Measurements from ENCODE around the gene PIEZO2.

PIEZO2 gene

DNA sequence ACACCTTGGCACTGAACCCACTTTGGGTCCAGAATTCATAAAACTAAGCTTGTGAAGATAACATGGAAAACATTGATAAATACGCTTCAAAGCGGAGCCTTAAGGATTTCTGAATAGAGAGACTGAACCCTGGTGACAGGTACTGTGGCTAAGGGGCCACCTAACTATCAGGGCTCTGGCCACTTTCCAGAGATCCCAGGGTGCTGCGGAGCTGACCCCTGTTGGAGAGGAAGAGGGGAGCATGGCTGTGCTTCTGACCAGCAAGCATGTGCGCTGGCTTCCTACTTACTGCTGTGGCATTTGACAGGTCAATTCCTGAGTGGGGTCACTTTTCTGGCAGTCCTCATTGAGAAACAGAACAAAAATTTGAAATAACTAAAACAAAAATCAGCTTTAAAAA lies 395.2 kb downstream of the PIEZO2 start:
- H3K36me3 Mint-ChIP-seq (ENCODE audit: low read depth) = no peaks in the 10 kb centered on the region
- H3K27ac Mint-ChIP-seq = no peak overlapping the region
- H3K4me3 Mint-ChIP-seq = no peak overlapping the region
- H3K4me1 Mint-ChIP-seq (ENCODE audit: low read depth) = no peaks in the 10 kb centered on the region
- no peaks in the 10 kb centered on the region for H3K9me3 Mint-ChIP-seq
- H3K27me3 Mint-ChIP-seq = no peaks in the 10 kb centered on the region

DNA sequence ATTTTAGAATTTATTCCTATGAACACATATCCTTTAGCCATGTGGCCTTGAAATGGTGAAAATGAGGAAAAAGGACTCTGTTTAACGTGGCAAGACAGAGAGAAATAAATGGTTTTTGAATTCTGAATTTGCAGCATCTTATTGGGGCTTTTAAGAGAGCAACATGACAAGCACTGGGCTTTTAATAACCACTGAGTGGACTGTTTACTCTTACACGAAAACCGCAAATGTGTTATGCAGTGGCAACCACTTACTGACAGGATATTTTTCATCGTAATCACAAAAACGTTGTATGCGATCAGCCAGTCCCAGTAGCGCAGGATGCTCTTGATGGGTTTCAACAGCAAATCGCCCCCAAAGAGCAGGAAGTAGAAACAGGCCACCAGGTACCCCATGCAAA lies 397.0 kb downstream of the PIEZO2 start:
- H3K27ac Mint-ChIP-seq = no peak overlapping the region
- H3K4me1 Mint-ChIP-seq (ENCODE audit: low read depth) = no peaks in the 10 kb centered on the region
- H3K9me3 Mint-ChIP-seq = no peaks in the 10 kb centered on the region
- H3K4me3 Mint-ChIP-seq = no peak overlapping the region
- H3K36me3 Mint-ChIP-seq (ENCODE audit: low read depth) = no peaks in the 10 kb centered on the region
- H3K27me3 Mint-ChIP-seq = no peaks in the 10 kb centered on the region

DNA sequence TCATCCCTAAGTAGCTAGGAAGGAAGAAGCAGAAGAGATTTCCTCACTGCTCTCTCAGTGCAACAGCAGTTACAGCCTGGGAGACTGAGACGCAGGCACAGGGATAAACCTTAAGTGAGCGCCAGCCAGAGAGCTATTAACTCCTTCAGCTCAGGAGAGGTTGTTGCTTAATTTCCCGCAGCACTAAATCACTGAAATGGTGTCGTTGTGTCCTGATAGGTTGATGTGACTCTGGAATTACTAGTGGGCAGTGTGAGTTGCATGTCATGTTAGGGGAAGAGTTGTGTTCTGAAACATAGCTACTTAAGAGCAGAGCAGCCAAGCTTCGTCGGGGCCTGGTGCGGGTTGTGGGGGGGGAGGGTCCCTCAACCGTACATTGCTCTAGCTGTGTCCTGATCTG lies 397.7 kb downstream of the PIEZO2 start:
- Mint-ChIP-seq H3K4me1 (ENCODE audit: low read depth) (no peaks in the 10 kb centered on the region), H3K4me3 (no peak overlapping the region), H3K36me3 (ENCODE audit: low read depth) (no peaks in the 10 kb centered on the region), H3K9me3 (no peaks in the 10 kb centered on the region), H3K27ac (no peak overlapping the region), H3K27me3 (no peaks in the 10 kb centered on the region)

DNA sequence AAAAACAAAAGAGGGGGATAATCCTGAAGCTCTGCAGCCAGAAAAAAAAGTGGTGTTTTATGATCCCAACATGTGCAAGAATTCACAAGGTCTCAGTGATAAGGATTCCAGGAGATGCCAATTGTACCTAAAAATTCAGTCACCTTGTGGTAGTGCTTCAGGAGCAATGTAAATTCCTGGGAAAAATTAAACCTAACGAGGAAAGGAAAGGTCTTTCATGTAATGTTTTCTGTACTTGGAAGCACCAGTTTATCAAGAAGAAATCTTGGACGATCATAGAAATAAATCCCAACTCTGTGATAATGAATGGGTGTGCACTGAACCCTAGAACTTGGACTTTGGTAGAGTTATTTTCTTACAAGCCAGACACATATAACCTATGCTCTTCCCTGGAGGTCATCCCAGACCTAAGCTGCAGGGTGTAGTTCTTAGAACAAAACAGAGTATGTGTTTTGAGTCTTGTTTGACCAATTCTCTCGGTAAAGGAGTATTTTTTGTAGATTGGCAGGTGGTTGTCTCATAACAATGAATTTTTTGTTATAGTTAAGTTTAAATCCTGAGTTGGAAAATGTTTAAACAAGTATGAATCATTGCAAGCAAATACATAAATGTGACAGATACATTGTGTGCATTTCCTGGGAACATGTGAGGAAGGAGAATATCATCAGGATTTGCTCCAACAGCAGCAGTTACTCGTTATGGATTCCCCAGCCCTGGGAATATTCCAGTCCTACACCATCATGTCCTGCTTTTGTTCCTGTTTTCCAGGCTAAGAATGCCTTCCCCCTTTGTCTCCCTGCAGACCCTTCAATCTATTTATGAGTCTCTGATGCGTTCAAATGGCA lies 399.0 kb downstream of the PIEZO2 start:
- no peaks in the 10 kb centered on the region for H3K36me3 Mint-ChIP-seq (ENCODE audit: low read depth)
- no peak overlapping the region for H3K4me3 Mint-ChIP-seq
- no peak overlapping the region for H3K27ac Mint-ChIP-seq
- no peaks in the 10 kb centered on the region for H3K9me3 Mint-ChIP-seq
- no peaks in the 10 kb centered on the region for H3K27me3 Mint-ChIP-seq
- no peaks in the 10 kb centered on the region for H3K4me1 Mint-ChIP-seq (ENCODE audit: low read depth)

DNA sequence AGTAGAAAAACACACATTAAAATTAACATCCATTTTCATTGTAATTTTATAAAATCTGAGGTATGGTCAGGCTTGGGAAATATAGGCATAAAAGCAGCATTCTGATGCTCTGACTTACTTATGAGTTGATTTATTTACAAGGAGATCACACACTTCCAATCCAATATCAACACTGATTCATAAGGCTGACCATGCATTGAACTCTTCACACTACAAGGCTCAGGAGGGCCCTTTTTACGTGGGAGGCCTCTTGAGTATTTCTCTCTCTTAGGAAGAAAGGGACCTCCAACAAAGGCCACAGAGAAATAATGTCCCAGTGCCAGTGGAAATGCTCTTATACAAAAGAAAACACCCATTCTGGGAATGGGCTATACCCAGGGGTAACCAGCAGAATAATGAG lies 400.7 kb downstream of the PIEZO2 start:
- no peak overlapping the region for H3K27ac Mint-ChIP-seq
- no peaks in the 10 kb centered on the region for H3K27me3 Mint-ChIP-seq
- H3K4me3 Mint-ChIP-seq = no peak overlapping the region
- no peaks in the 10 kb centered on the region for H3K36me3 Mint-ChIP-seq (ENCODE audit: low read depth)
- H3K9me3 Mint-ChIP-seq = no peaks in the 10 kb centered on the region
- H3K4me1 Mint-ChIP-seq (ENCODE audit: low read depth) = no peaks in the 10 kb centered on the region

DNA sequence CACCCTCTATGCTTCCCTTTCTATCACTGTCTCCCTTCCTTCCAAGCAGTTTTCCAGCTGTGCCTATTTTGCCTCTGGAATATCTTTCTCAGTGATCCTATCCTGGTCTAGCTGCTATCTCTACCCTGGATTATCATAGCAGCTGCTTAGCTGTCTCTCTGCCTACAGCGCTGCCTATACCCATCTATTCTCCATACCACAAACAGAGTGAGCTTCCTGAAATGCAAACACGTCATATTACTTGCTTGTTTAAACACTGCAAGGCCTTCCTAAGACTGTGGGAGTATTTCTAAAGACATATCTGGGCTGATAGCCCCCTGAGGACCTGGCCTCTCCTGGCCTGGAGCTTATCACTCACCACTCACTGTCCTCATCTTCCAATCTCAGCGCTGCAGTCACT lies 403.4 kb downstream of the PIEZO2 start:
- Mint-ChIP-seq H3K27ac (no peak overlapping the region), H3K9me3 (no peaks in the 10 kb centered on the region), H3K36me3 (ENCODE audit: low read depth) (no peaks in the 10 kb centered on the region), H3K4me3 (no peak overlapping the region), H3K4me1 (ENCODE audit: low read depth) (no peaks in the 10 kb centered on the region), H3K27me3 (no peaks in the 10 kb centered on the region)

DNA sequence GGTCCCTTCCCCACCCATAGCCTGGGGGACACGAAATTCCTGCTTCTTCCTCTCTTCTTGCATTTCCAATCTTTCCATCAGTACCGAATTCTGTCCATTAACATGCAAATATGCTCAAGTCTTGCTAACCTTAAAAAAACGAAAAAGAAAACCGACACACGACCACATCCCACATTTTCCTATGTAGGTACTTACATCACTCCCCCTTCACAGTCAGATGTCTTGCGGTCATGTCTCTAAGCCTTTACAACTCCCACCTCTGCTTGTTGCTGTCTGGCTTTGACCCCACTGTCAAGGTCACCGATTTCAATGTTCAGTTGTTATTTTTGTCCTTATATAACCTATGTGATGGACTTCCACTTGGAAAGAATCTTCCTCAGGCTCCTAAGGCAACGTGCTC lies 404.1 kb downstream of the PIEZO2 start:
- H3K36me3 Mint-ChIP-seq (ENCODE audit: low read depth) = no peaks in the 10 kb centered on the region
- H3K27ac Mint-ChIP-seq = no peak overlapping the region
- H3K4me3 Mint-ChIP-seq = no peak overlapping the region
- H3K4me1 Mint-ChIP-seq (ENCODE audit: low read depth) = no peaks in the 10 kb centered on the region
- H3K9me3 Mint-ChIP-seq = no peaks in the 10 kb centered on the region
- H3K27me3 Mint-ChIP-seq = no peaks in the 10 kb centered on the region

DNA sequence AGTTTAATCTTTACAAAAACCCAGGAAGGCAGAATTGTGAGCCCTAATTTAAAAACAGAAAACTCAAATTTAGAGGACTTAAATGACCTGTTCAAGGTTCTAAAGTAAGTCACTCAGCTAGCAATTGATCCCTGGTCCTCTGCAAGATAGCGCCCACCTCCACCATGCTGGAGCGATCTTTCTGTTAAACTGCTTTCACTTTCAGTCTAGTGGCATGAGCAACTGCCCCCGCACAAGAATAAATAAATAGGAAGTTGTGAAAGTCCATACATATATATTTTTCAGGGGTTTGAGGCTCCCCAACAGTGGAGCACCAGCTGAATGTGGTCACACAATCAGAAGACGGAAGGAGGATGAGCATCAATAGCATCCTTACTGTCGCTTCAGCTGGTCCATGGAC lies 405.6 kb downstream of the PIEZO2 start:
- peak overlapping the region; percentile 4 for H3K4me3 Mint-ChIP-seq
- peaks cover 4% of the 10 kb centered on the region for H3K27me3 Mint-ChIP-seq
- no peak overlapping the region for H3K27ac Mint-ChIP-seq
- H3K9me3 Mint-ChIP-seq = no peaks in the 10 kb centered on the region
- no peaks in the 10 kb centered on the region for H3K4me1 Mint-ChIP-seq (ENCODE audit: low read depth)
- H3K36me3 Mint-ChIP-seq (ENCODE audit: low read depth) = no peaks in the 10 kb centered on the region

DNA sequence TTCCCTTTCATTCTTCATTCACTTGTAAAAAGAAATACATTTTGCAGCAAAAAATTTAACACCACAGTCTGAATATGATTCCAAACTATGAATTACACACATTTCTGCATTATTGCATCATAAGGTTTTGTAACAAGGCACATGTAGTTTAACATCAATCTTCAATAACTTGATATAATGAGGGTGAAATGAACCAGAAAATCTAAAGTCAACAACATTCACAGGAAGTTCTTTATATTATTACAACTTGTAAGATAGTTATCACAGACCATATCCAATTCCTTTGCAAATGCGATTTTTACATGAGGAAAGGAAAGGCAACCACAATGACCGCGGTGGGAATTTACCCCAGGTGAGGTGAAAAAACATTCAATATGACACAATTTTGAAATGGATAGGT lies 410.2 kb downstream of the PIEZO2 start:
- no peak overlapping the region for H3K27ac Mint-ChIP-seq
- H3K4me1 Mint-ChIP-seq (ENCODE audit: low read depth) = no peaks in the 10 kb centered on the region
- no peaks in the 10 kb centered on the region for H3K36me3 Mint-ChIP-seq (ENCODE audit: low read depth)
- no peaks in the 10 kb centered on the region for H3K9me3 Mint-ChIP-seq
- H3K4me3 Mint-ChIP-seq = no peak overlapping the region
- H3K27me3 Mint-ChIP-seq = peaks cover 4% of the 10 kb centered on the region

DNA sequence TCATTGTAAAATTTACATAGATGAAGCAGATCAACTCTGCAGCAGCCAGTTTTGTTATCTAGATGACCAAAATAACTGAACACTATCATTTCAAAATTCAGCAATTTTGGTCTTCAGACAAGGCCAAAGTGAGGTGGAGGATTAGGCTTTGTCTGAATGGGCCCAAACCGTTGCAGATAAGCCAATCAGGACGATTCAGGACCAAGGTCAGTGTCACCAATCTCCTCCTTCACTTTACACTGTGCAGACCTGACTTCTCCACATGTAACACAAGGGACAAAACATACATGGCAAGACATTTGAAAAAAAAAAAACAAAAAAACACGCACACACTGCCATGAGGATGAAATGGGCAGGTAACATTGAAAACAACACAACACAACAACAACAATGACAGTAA lies 412.4 kb downstream of the PIEZO2 start:
- Mint-ChIP-seq H3K27me3 (peaks cover 9% of the 10 kb centered on the region), H3K27ac (no peak overlapping the region), H3K4me1 (ENCODE audit: low read depth) (no peaks in the 10 kb centered on the region), H3K36me3 (ENCODE audit: low read depth) (no peaks in the 10 kb centered on the region), H3K9me3 (no peaks in the 10 kb centered on the region), H3K4me3 (no peak overlapping the region)

DNA sequence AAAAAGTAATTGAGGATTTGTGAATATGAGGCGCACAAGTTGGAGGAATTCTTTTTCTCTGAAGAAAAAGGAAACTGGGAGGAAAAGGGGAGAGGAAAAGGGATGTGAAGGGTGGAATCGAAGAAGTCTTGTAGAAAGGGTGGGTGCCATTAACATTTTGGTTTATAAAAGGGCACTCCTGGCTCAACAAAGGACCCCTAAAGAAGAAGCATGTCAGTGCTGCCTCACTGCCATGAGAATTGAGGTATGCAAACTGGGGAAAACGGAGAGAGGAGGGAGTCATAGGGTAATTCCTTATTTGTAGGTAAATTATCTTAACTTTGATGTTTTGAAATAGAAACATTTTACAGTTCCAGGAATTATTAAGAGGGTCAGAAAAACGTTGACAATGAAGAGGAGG lies 416.4 kb downstream of the PIEZO2 start:
- Mint-ChIP-seq H3K4me3 (no peak overlapping the region), H3K27me3 (peaks cover 9% of the 10 kb centered on the region), H3K36me3 (ENCODE audit: low read depth) (no peaks in the 10 kb centered on the region), H3K9me3 (no peaks in the 10 kb centered on the region), H3K4me1 (ENCODE audit: low read depth) (no peaks in the 10 kb centered on the region), H3K27ac (no peak overlapping the region)

DNA sequence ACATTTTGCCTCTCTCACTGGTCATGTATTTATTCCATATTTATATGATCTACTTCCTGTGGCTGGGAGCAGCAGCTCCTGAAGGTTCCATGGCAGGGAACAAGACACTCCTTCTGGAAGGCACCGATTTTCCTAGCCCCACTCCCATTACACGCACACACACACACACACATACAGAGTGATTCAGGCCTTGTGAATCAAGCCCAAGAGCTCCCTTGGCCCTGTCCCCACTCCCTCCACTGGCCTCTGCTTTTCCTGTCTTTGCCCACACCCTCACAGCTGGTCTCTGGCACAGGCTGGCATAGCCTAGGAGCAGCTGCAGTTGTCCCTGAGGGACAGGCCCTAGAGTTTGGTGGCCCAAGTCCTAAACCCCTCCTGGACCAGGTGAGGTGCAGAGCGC lies 421.9 kb downstream of the PIEZO2 start:
- no peaks in the 10 kb centered on the region for H3K4me1 Mint-ChIP-seq (ENCODE audit: low read depth)
- peaks cover 17% of the 10 kb centered on the region for H3K27me3 Mint-ChIP-seq
- H3K36me3 Mint-ChIP-seq (ENCODE audit: low read depth) = no peaks in the 10 kb centered on the region
- H3K4me3 Mint-ChIP-seq = no peak overlapping the region
- H3K9me3 Mint-ChIP-seq = no peaks in the 10 kb centered on the region
- no peak overlapping the region for H3K27ac Mint-ChIP-seq

DNA sequence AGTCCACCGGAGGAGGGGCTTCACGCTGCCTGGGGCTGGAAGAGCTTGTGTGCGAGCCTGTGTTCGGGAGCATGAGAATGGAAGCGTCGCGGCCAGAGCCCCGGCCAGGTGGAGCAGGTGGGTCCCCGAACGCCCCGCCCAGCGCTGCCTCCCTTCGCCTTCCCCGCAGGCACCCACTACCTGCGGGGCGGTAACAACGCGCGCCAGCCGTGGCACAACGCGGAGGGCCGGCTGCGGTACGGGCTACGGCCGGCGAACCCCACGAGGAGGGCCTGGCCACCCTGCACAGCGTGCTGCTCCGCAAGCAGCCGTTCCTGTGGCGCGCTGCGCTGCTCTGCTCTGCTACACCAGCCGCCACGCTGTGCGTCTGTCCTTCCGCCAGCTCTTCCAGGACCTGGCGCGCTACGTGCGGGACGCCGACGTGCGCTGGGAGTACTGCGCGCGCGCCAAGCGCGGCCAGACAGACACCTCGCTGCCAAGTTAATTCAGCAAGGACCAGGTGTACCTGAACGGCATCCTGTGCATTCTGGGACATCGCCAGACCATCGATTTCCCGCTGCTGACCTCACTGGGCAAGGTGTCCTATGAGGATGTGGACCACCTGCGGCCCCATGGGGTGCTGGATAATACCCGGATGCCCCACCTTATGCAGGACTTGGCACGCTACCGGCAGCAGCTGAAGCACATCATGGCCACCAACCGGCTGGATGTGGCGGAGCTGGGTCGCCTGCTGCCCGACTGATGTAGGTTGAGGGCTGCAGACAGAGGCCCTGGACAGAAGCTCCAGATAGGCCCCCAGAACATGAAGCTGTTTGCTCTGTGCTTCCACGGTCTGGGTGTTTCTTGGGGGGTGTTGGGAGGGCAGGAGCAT lies 422.9 kb downstream of the PIEZO2 start:
- Mint-ChIP-seq H3K4me1 (ENCODE audit: low read depth) (no peaks in the 10 kb centered on the region), H3K9me3 (no peaks in the 10 kb centered on the region), H3K4me3 (no peak overlapping the region), H3K36me3 (ENCODE audit: low read depth) (no peaks in the 10 kb centered on the region), H3K27me3 (peaks cover 20% of the 10 kb centered on the region), H3K27ac (no peak overlapping the region)

DNA sequence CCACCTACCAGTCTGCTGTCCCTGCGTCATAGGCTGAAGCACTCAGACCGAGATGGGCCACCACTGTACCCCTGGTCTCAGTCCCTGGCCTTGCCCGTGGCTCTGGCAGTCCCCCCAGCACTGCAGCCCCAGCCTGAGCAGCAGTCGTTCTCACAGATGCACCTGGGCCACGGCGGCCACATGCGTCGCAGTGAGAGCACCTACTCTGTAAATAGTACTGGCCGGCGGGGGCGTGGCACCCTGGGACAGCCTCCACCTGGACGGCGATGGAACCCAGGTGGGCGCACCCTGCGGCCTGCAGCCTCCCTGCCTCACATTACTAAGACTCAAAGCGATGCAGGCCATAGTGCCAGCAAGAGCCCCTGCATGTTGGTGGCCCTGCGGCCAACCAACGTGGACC lies 424.7 kb downstream of the PIEZO2 start:
- no peaks in the 10 kb centered on the region for H3K36me3 Mint-ChIP-seq (ENCODE audit: low read depth)
- peaks cover 18% of the 10 kb centered on the region for H3K27me3 Mint-ChIP-seq
- no peak overlapping the region for H3K27ac Mint-ChIP-seq
- no peaks in the 10 kb centered on the region for H3K9me3 Mint-ChIP-seq
- H3K4me1 Mint-ChIP-seq (ENCODE audit: low read depth) = no peaks in the 10 kb centered on the region
- no peak overlapping the region for H3K4me3 Mint-ChIP-seq

DNA sequence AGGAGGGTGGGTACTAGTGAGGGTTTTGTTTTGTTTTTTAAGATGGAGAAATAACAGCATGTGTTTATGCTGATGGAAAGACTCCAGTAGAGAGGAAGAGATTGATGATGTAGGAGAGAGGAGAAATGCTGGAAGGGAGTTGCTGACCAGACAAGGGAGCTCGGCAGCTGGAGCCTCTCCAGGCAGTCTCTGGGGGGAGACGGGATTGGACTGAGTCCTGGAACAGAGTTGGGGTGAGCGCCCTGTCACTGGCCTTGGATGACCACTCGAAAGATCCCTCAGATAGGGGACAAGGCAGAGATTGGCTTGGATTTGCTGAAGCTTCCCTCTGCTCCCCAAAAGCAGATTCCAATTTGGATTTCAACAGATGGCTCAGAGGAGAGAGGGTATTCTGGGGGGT lies 425.9 kb downstream of the PIEZO2 start:
- Mint-ChIP-seq H3K4me1 (ENCODE audit: low read depth) (no peaks in the 10 kb centered on the region), H3K27ac (no peak overlapping the region), H3K27me3 (peaks cover 18% of the 10 kb centered on the region), H3K4me3 (no peak overlapping the region), H3K9me3 (no peaks in the 10 kb centered on the region), H3K36me3 (ENCODE audit: low read depth) (no peaks in the 10 kb centered on the region)

Data from stimulated activated naive CD8-positive, alpha-beta T cell treated with anti-CD3 and anti-CD28 coated beads, Interleukin-15, Interleukin-2, amounts not matched to agents 100 ng/mL and 50 ng/mL, for 24 hours (primary cell).